ENCODE measurements around the gene PPM1F. TPM values are rescaled to one million over a fixed set of nuclear protein-coding genes. Genes with fewer than 3 reads are reported as not detected.
A peak's percentile ranks its signal among the peaks of the same experiment; 100 is the strongest.

PPM1F gene
- total RNA-seq, 2 experiments from 2014 or later, result 21.7 to 21.9 TPM

- no peaks in the 10 kb centered on the region for H3K27me3 Mint-ChIP-seq
- POLR2A ChIA-PET, result no interaction called here
- H3K4me3 Mint-ChIP-seq, result no peak overlapping the region
- no peak overlapping the region for H3K27ac Mint-ChIP-seq
- H3K4me1 Mint-ChIP-seq (ENCODE audit: low read depth), result no peaks in the 10 kb centered on the region
- peaks cover 28% of the 10 kb centered on the region for H3K36me3 Mint-ChIP-seq
- CTCF ChIA-PET, result interaction anchor here (0.6 to 2.7 kb wide), 30 partner anchors 9 to 307 kb away, joined by 3 to 37 read pairs (median 3); partner anchors contain the start of genes PPIL2, PPM1F and TOP3B
- H3K9me3 Mint-ChIP-seq, result no peaks in the 10 kb centered on the region
- DNase-seq, result peak; percentile 68
- intact Hi-C loops (cut with micrococcal nuclease), result no loop called here
Observed at GRCh38 chr22:21972293-21972779, 19.7 kb upstream of the PPM1F start.

GRCh38 chr22:21971858-21972275, 19.2 kb upstream of the PPM1F start:
- intact Hi-C loops (cut with micrococcal nuclease), result no loop called here
- Mint-ChIP-seq H3K4me1 (ENCODE audit: low read depth) (no peaks in the 10 kb centered on the region), H3K9me3 (no peaks in the 10 kb centered on the region), H3K27me3 (no peaks in the 10 kb centered on the region), H3K4me3 (no peak overlapping the region), H3K27ac (no peak overlapping the region), H3K36me3 (peaks cover 33% of the 10 kb centered on the region)
- no peak for DNase-seq
- POLR2A ChIA-PET, result no interaction called here
- CTCF ChIA-PET, result interaction anchor here (0.6 to 2.7 kb wide), 25 partner anchors 9 to 306 kb away, joined by 3 to 37 read pairs (median 3); partner anchors contain the start of genes PPIL2, PPM1F and TOP3B

- intact Hi-C loops (cut with micrococcal nuclease), result no loop called here
- no peaks in the 10 kb centered on the region for H3K27me3 Mint-ChIP-seq
- no peaks in the 10 kb centered on the region for H3K9me3 Mint-ChIP-seq
- DNase-seq, result no peak
- H3K27ac Mint-ChIP-seq, result no peak overlapping the region
- POLR2A ChIA-PET, result no interaction called here
- no peaks in the 10 kb centered on the region for H3K4me1 Mint-ChIP-seq (ENCODE audit: low read depth)
- H3K4me3 Mint-ChIP-seq, result no peak overlapping the region
- CTCF ChIA-PET, result interaction anchor here (0.9 to 2.7 kb wide), 10 partner anchors 11 to 263 kb away, joined by 3 to 37 read pairs (median 3); partner anchors contain the start of genes PPM1F and TOP3B
- peaks cover 35% of the 10 kb centered on the region for H3K36me3 Mint-ChIP-seq
Observed at GRCh38 chr22:21970800-21971617, 18.4 kb upstream of the PPM1F start.

- H3K27ac Mint-ChIP-seq, result no peak overlapping the region
- intact Hi-C loops (cut with micrococcal nuclease), result no loop called here
- no peaks in the 10 kb centered on the region for H3K9me3 Mint-ChIP-seq
- peaks cover 37% of the 10 kb centered on the region for H3K36me3 Mint-ChIP-seq
- no peak overlapping the region for H3K4me3 Mint-ChIP-seq
- H3K4me1 Mint-ChIP-seq (ENCODE audit: low read depth), result no peaks in the 10 kb centered on the region
- CTCF ChIA-PET, result interaction anchor here (1.2 to 2.7 kb wide), 3 partner anchors 14 to 32 kb away, joined by 3 to 20 read pairs (median 3); partner anchors contain the start of gene PPM1F
- no peak for DNase-seq
- POLR2A ChIA-PET, result no interaction called here
- no peaks in the 10 kb centered on the region for H3K27me3 Mint-ChIP-seq
Observed at GRCh38 chr22:21970037-21970799, 17.6 kb upstream of the PPM1F start.

- Mint-ChIP-seq H3K27me3 (no peaks in the 10 kb centered on the region), H3K4me1 (ENCODE audit: low read depth) (no peaks in the 10 kb centered on the region), H3K36me3 (peaks cover 31% of the 10 kb centered on the region), H3K27ac (no peak overlapping the region), H3K9me3 (no peaks in the 10 kb centered on the region), H3K4me3 (no peak overlapping the region)
- no peak for DNase-seq
- intact Hi-C loops (cut with micrococcal nuclease), result no loop called here
- POLR2A ChIA-PET, result no interaction called here
- CTCF ChIA-PET, result interaction anchor here (0.9 kb wide), 1 partner anchor 16 kb away, joined by 3 read pairs; the partner anchor contains the start of gene PPM1F
Observed at GRCh38 chr22:21968452-21969129, 15.9 kb upstream of the PPM1F start.

GRCh38 chr22:21967693-21968271, 15.1 kb upstream of the PPM1F start:
- H3K9me3 Mint-ChIP-seq, result no peaks in the 10 kb centered on the region
- no peaks in the 10 kb centered on the region for H3K27me3 Mint-ChIP-seq
- no peak overlapping the region for H3K27ac Mint-ChIP-seq
- H3K4me3 Mint-ChIP-seq, result no peak overlapping the region
- peaks cover 26% of the 10 kb centered on the region for H3K36me3 Mint-ChIP-seq
- CTCF ChIA-PET, result interaction anchor here (0.9 kb wide), 1 partner anchor 15 kb away, joined by 3 read pairs; the partner anchor contains the start of gene PPM1F
- no peak for DNase-seq
- POLR2A ChIA-PET, result no interaction called here
- H3K4me1 Mint-ChIP-seq (ENCODE audit: low read depth), result no peaks in the 10 kb centered on the region
- intact Hi-C loops (cut with micrococcal nuclease), result no loop called here

- no peak for DNase-seq
- H3K27me3 Mint-ChIP-seq, result no peaks in the 10 kb centered on the region
- H3K4me1 Mint-ChIP-seq (ENCODE audit: low read depth), result no peaks in the 10 kb centered on the region
- POLR2A ChIA-PET, result no interaction called here
- no peak overlapping the region for H3K4me3 Mint-ChIP-seq
- CTCF ChIA-PET, result interaction anchor here (1.7 to 3.2 kb wide), 2 partner anchors 14 to 29 kb away, joined by 3 to 14 read pairs; partner anchors contain the start of gene PPM1F
- H3K9me3 Mint-ChIP-seq, result no peaks in the 10 kb centered on the region
- intact Hi-C loops (cut with micrococcal nuclease), result no loop called here
- no peak overlapping the region for H3K27ac Mint-ChIP-seq
- H3K36me3 Mint-ChIP-seq, result peaks cover 29% of the 10 kb centered on the region
Observed at GRCh38 chr22:21966643-21967516, 14.2 kb upstream of the PPM1F start.

- no peaks in the 10 kb centered on the region for H3K4me1 Mint-ChIP-seq (ENCODE audit: low read depth)
- intact Hi-C loops (cut with micrococcal nuclease), result no loop called here
- no peaks in the 10 kb centered on the region for H3K27me3 Mint-ChIP-seq
- POLR2A ChIA-PET, result no interaction called here
- peaks cover 29% of the 10 kb centered on the region for H3K36me3 Mint-ChIP-seq
- no peaks in the 10 kb centered on the region for H3K9me3 Mint-ChIP-seq
- H3K4me3 Mint-ChIP-seq, result no peak overlapping the region
- DNase-seq, result no peak
- no peak overlapping the region for H3K27ac Mint-ChIP-seq
- CTCF ChIA-PET, result interaction anchor here (1.7 to 3.2 kb wide), 2 partner anchors 13 to 28 kb away, joined by 3 to 14 read pairs; partner anchors contain the start of gene PPM1F
Observed at GRCh38 chr22:21965762-21966288, 13.2 kb upstream of the PPM1F start.

GRCh38 chr22:21964918-21965484, 12.4 kb upstream of the PPM1F start:
- intact Hi-C loops (cut with micrococcal nuclease), result no loop called here
- Mint-ChIP-seq H3K4me3 (no peak overlapping the region), H3K27ac (no peak overlapping the region), H3K27me3 (no peaks in the 10 kb centered on the region), H3K36me3 (peaks cover 21% of the 10 kb centered on the region), H3K9me3 (no peaks in the 10 kb centered on the region), H3K4me1 (ENCODE audit: low read depth) (no peaks in the 10 kb centered on the region)
- ChIA-PET POLR2A (no interaction called here), CTCF (interaction anchor here (1.7 to 3.2 kb wide), 2 partner anchors 12 to 27 kb away, joined by 3 to 14 read pairs; partner anchors contain the start of gene PPM1F)
- no peak for DNase-seq

- H3K4me1 Mint-ChIP-seq (ENCODE audit: low read depth), result no peaks in the 10 kb centered on the region
- no peak overlapping the region for H3K4me3 Mint-ChIP-seq
- ChIA-PET CTCF (interaction anchor here (1.4 to 3.2 kb wide), 3 partner anchors 8 to 26 kb away, joined by 4 to 14 read pairs (median 4); partner anchors contain the start of gene PPM1F), POLR2A (no interaction called here)
- no peak overlapping the region for H3K27ac Mint-ChIP-seq
- DNase-seq, result no peak
- H3K9me3 Mint-ChIP-seq, result no peaks in the 10 kb centered on the region
- no peaks in the 10 kb centered on the region for H3K27me3 Mint-ChIP-seq
- peaks cover 25% of the 10 kb centered on the region for H3K36me3 Mint-ChIP-seq
- intact Hi-C loops (cut with micrococcal nuclease), result no loop called here
Observed at GRCh38 chr22:21964234-21964633, 11.6 kb upstream of the PPM1F start.
